ENCODE results near the gene PGLYRP4. TPM values are rescaled to one million over a fixed set of nuclear protein-coding genes. Genes with fewer than 3 reads are reported as not detected.
A peak's percentile ranks its signal among the peaks of the same experiment; 100 is the strongest.

The PGLYRP4 gene
- total RNA-seq, 2 donors from 2014 or later, result not detected

DNA sequence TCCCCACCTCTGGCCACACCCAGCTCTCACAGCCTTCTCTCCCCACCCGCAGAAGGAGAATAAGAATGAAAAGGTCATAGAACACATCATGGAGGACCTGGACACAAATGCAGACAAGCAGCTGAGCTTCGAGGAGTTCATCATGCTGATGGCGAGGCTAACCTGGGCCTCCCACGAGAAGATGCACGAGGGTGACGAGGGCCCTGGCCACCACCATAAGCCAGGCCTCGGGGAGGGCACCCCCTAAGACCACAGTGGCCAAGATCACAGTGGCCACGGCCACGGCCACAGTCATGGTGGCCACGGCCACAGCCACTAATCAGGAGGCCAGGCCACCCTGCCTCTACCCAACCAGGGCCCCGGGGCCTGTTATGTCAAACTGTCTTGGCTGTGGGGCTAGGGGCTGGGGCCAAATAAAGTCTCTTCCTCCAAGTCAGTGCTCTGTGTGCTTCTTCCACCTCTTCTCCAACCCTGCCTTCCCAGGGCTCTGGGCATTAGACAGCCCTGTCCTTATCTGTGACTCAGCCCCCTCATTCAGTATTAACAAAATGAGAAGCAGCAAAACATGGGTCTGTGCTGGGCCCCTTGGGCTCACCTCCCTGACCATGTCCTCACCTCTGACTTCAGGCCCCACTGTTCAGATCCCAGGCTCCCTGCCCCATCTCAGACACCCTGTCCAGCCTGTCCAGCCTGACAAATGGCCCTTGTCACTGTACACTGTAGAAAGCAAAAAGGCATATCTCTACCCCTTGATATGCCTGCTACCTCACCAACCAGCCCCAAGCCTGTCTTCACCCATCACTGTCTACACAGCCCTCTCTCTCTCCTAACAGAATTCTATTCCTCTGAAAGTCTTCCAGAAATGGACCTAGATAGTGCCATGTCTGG is 12.2 kb upstream of the PGLYRP4 start:
- H3K9me3 Mint-ChIP-seq, result no peaks in the 10 kb centered on the region
- peak; percentile 29 for DNase-seq
- no peak overlapping the region for H3K4me3 Mint-ChIP-seq
- no peak overlapping the region for H3K4me3 ChIP-seq (ENCODE audit: low read length)
- H3K9me3 ChIP-seq (ENCODE audit: control insufficient read depth, low read length), result no peaks in the 10 kb centered on the region
- no peaks in the 10 kb centered on the region for H3K36me3 ChIP-seq (ENCODE audit: control insufficient read depth, insufficient read depth, low read length)
- H3K27ac Mint-ChIP-seq, result no peak overlapping the region
- H3K4me1 Mint-ChIP-seq, result no peaks in the 10 kb centered on the region
- no peak overlapping the region for H3K9ac ChIP-seq (ENCODE audit: extremely low read depth, low read length, poor library complexity, severe bottlenecking)
- no peaks in the 10 kb centered on the region for H3K27me3 ChIP-seq (ENCODE audit: control insufficient read depth, insufficient read depth, low read length, poor library complexity, severe bottlenecking)
- WGBS, 2 experiments (ENCODE audit: insufficient coverage in 1 of 2, insufficient read length in 1 of 2), result 93 to 95% methylated on average over 6 to 11 of the region's 11 CpGs
- no peaks in the 10 kb centered on the region for H3K36me3 Mint-ChIP-seq (ENCODE audit: low read depth)
- H3K27ac ChIP-seq (ENCODE audit: low read depth, low read length), result no peak overlapping the region
- H3K27me3 Mint-ChIP-seq (ENCODE audit: insufficient read depth), result peaks cover 7% of the 10 kb centered on the region
- H3K4me1 ChIP-seq (ENCODE audit: control insufficient read depth, insufficient read depth, low read length), result no peaks in the 10 kb centered on the region
- no peak for TF ChIP-seq CTCF (conservative IDR thresholded peaks at IDR 0.05)

GRCh38 chr1:153360190-153360589 is 11.5 kb upstream of the PGLYRP4 start:
- Histone ChIP-seq H3K9me3 (ENCODE audit: control insufficient read depth, low read length) (no peaks in the 10 kb centered on the region), H3K4me1 (ENCODE audit: control insufficient read depth, insufficient read depth, low read length) (no peaks in the 10 kb centered on the region), H3K4me3 (ENCODE audit: low read length) (no peak overlapping the region), H3K27me3 (ENCODE audit: control insufficient read depth, insufficient read depth, low read length, poor library complexity, severe bottlenecking) (no peaks in the 10 kb centered on the region), H3K36me3 (ENCODE audit: control insufficient read depth, insufficient read depth, low read length) (no peaks in the 10 kb centered on the region), H3K27ac (ENCODE audit: low read depth, low read length) (no peak overlapping the region), H3K9ac (ENCODE audit: extremely low read depth, low read length, poor library complexity, severe bottlenecking) (no peak overlapping the region)
- Mint-ChIP-seq H3K4me3 (no peak overlapping the region), H3K27me3 (ENCODE audit: insufficient read depth) (peaks cover 7% of the 10 kb centered on the region), H3K4me1 (no peaks in the 10 kb centered on the region), H3K9me3 (no peaks in the 10 kb centered on the region), H3K36me3 (ENCODE audit: low read depth) (no peaks in the 10 kb centered on the region), H3K27ac (no peak overlapping the region)
- 97 to 100% methylated on average over 1 to 2 of the region's 2 CpGs for WGBS, 2 experiments (ENCODE audit: insufficient coverage in 1 of 2, insufficient read length in 1 of 2)
- DNase-seq, result no peak
- TF ChIP-seq CTCF (conservative IDR thresholded peaks at IDR 0.05), result no peak

GRCh38 chr1:153359241-153359640 is 10.6 kb upstream of the PGLYRP4 start:
- H3K27ac Mint-ChIP-seq, result no peak overlapping the region
- DNase-seq, result peak; percentile 31
- Histone ChIP-seq H3K36me3 (ENCODE audit: control insufficient read depth, insufficient read depth, low read length) (no peaks in the 10 kb centered on the region), H3K4me1 (ENCODE audit: control insufficient read depth, insufficient read depth, low read length) (no peaks in the 10 kb centered on the region), H3K27ac (ENCODE audit: low read depth, low read length) (no peak overlapping the region), H3K27me3 (ENCODE audit: control insufficient read depth, insufficient read depth, low read length, poor library complexity, severe bottlenecking) (no peaks in the 10 kb centered on the region), H3K9me3 (ENCODE audit: control insufficient read depth, low read length) (no peaks in the 10 kb centered on the region), H3K4me3 (ENCODE audit: low read length) (no peak overlapping the region), H3K9ac (ENCODE audit: extremely low read depth, low read length, poor library complexity, severe bottlenecking) (no peak overlapping the region)
- 90 to 94% methylated on average over 2 to 6 of the region's 6 CpGs for WGBS, 2 experiments (ENCODE audit: insufficient coverage in 1 of 2, insufficient read length in 1 of 2)
- peaks cover 7% of the 10 kb centered on the region for H3K27me3 Mint-ChIP-seq (ENCODE audit: insufficient read depth)
- no peaks in the 10 kb centered on the region for H3K4me1 Mint-ChIP-seq
- TF ChIP-seq CTCF (conservative IDR thresholded peaks at IDR 0.05), result no peak
- no peaks in the 10 kb centered on the region for H3K36me3 Mint-ChIP-seq (ENCODE audit: low read depth)
- no peak overlapping the region for H3K4me3 Mint-ChIP-seq
- H3K9me3 Mint-ChIP-seq, result no peaks in the 10 kb centered on the region

Measured in endodermal cell (in vitro differentiated cells).